NCI-H1417 treated with DMSO at 0.1 percent for 48 hours (cell line): Measurements from ENCODE around the gene MIA2.
"Not testable (repeated sequence)": the region's sequence is repeated elsewhere in the genome, so short reads cannot be mapped to it uniquely, and the experiment has no call there.

Experiments used
- DNase-seq: peaks from one replicate; lab custom pipeline; 2025; lab: John Stamatoyannopoulos, UW

Gene MIA2, protein sequence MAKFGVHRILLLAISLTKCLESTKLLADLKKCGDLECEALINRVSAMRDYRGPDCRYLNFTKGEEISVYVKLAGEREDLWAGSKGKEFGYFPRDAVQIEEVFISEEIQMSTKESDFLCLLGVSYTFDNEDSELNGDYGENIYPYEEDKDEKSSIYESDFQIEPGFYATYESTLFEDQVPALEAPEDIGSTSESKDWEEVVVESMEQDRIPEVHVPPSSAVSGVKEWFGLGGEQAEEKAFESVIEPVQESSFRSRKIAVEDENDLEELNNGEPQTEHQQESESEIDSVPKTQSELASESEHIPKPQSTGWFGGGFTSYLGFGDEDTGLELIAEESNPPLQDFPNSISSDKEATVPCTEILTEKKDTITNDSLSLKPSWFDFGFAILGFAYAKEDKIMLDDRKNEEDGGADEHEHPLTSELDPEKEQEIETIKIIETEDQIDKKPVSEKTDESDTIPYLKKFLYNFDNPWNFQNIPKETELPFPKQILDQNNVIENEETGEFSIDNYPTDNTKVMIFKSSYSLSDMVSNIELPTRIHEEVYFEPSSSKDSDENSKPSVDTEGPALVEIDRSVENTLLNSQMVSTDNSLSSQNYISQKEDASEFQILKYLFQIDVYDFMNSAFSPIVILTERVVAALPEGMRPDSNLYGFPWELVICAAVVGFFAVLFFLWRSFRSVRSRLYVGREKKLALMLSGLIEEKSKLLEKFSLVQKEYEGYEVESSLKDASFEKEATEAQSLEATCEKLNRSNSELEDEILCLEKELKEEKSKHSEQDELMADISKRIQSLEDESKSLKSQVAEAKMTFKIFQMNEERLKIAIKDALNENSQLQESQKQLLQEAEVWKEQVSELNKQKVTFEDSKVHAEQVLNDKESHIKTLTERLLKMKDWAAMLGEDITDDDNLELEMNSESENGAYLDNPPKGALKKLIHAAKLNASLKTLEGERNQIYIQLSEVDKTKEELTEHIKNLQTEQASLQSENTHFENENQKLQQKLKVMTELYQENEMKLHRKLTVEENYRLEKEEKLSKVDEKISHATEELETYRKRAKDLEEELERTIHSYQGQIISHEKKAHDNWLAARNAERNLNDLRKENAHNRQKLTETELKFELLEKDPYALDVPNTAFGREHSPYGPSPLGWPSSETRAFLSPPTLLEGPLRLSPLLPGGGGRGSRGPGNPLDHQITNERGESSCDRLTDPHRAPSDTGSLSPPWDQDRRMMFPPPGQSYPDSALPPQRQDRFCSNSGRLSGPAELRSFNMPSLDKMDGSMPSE (N-terminal part only)

DNA sequence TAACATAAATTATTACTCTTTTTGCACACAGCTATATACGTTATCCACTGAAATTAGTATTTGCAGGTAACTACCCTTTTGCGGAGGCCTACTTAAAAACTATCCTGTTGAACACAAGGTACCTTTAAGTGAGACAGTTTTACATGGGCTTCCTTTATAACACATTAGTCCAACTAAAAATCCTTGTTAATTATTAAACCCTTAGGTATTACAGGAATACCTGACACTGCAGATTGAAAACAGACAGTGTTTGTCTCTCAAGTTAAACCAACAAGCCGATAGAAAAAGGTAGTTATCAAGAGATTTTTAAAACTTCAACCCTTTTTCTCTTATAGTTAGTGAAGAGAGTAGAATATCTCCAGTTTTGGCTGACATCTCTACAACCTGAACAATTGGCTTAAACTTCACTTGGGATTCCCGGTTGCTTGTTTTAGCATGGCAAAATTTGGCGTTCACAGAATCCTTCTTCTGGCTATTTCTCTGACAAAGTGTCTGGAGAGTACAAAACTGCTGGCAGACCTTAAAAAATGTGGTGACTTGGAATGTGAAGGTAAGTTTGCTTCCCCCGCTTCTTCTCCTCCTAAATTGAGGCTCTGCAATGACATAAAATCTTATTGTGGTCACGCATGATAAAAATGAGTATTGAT lies at the start of gene MIA2:
MIA2 (plus strand) TSS at position 236 of the 647 bp plus-strand sequence; CDS start at position 436, 200 bp downstream.
- no peak for DNase-seq

DNA sequence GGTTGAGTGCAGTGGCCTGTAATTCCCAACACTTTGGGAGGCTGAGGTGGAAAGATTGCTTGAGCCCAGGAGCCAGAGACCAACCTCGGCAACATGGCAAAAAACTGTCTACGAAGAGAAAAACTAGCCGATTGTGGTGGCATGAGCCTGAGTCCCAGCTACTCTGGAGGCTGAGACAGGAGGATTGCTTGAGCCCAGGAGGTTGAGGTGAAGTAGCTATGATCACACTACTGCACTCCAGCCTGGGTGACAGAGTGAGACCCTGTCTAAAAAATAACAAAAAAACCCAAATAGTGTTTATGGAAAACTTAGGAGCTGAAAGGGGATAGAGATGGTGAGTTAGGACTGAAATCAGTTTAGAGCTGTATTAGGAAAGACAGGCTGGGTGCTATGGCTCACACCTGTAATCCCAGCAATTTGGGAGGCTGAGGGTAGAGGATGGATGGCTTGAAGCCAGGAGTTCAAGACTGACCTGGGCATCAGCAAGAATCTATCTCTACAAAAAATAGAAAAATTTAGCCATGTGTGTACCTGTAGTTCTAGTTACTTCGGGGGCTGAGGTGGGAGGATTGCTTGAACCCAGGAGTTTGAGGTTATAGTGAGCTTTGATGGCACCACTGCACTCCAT lies 49.0 kb upstream of the MIA2 start:
- no peak for DNase-seq

DNA sequence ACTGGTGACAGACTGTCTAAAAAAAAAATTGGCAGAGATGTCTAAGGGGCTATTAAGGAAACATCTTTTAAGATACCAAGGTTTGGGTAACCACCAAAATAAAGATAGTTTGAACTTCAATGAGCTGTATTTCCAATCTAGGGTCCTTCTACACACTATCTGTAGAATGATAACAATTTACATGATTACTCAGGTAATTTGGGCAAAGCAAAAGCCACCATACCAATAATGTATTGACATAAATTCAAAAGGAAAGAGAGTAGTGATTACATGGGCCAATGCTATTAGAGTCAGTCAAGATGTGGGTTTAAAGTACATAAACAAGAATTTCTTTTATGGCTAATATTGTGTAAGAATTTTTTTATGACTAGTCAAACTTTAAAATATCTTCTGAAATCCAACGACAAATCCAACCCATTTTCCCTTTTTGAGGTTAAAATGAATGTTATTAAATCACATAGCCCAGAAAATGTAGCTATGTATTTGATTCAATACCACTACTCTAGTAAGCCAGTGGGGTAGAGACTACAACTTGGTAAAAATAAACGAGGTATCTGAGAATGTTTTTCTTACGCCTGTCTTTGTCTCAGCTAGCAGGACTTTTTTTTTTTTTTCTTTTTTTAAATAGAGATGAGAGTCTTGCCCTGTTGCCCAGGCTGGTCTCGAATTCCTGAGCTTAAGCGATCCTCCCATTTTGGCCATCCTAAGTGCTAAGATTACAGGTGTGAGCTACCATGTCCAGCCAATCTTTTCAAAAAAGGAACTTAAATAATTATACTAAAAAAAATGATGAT lies 48.3 kb upstream of the MIA2 start:
- no peak for DNase-seq

DNA sequence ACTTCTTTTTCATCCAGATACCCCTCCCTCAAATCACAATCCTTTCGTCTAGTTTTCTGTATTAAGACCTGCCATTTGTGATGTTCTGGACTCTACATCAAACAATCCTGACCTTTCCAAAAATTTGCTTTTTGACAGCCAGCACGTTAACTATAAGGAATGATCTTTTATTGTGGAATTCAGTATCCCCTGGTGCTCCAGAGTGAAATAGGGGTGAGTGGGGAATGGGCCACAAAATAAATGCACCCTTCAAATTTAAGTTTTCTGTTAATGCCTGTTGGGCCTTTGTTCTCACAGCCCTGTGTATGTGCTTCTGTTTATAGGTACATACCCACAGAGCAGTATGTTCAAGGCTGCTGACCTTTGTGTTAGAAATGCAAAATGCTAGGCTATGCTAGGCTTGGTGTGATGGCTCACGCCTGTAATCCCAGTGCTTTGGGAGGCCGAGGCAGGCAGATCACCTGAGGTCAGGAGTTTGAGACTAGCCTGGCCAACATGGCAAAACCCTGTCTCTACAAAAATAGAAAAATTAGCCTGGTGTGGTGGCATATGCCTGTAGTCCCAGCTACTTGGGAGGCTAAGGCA lies 46.7 kb upstream of the MIA2 start:
- DNase-seq = no peak

DNA sequence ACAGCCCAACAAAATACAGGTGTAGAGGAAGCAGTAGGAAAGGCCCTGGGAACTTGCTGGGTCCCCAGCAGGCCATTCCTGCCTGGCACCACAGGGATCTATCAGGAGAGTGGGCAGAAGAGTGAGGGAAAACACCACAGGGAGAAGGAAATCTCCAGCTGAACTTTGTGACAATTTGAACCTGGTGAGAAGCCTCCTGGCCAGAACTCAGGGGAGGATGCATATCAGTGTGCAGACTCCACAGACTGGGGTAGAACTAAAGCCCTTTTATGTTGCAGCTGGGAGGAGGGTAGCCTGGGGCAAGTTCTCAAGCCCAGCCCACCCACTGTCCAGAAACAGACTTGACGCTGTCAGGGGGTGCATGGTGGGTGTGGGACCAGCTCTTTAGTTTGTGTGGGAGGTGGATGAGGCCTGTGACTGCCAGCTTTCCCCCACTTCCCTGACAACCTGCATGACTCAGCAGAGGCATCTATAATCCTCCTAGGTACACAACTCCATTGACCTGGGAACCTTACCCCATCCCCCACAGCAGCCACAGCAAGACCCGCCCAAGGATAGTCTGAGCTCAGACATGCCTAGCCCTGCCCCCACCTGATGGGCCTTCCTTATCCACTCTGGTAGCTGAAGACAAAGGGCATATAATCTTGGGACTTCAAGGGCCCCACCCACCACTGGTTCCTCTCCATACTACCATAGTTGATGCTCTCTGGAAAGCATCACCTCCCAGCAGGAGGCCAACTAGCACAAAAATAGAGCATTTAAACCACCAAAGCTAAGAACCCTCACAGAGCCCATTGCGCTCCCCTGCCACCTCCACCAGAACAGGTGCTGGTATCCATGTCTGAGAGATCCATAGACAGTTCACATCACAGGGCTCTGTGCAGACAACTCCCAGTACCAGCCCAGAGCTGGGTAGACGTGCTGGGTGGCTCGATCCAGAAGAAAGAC lies 29.8 kb upstream of the MIA2 start:
- DNase-seq = no peak

DNA sequence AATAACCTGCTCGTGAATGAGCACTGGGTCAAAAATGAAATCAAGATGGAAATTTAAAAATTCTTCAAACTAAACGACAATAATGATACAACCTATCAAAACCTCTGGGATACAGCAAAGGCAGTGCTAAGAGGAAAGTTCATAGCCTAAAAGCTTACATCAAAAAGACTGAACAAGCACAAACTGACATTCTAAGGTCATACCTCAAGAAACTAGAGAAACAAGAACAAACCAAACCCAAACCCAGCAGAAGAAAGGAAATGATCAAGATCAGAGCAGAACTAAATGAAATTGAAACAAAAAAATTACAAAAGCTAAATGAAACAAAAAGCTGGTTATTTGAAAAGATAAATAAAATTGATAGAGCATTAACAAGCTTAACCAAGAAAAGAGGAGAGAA lies 26.3 kb upstream of the MIA2 start:
- DNase-seq = not testable (repeated sequence)

DNA sequence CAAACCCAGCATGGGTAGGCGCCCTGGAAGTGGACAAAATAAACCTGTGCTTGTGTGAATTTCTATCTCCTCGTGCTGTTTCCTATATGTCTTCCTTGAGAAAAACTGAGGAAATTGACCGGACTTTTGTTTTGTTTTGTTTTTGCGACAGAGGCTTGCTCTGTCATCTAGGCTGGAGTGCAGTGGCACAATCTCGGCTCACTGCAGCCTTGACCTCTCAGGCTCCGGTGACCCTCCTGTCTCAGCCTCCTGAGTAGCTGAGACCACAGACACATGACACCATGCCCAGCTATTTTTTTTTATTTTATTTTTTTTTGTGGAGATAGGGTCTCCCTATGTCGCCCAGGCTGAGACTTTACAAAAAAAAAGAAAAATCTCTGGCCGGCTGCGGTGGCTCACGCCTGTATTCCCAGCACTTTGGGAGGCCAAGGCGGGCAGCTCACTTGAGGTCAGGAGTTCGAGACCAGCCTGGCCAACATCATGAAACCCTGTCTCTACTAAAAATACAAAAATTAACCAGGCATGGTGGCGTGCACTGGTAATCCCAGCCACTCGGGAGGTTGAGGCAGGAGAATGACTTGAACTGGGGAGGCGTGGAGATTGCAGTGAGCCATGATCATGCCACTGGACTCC lies 22.5 kb upstream of the MIA2 start:
- DNase-seq = no peak

DNA sequence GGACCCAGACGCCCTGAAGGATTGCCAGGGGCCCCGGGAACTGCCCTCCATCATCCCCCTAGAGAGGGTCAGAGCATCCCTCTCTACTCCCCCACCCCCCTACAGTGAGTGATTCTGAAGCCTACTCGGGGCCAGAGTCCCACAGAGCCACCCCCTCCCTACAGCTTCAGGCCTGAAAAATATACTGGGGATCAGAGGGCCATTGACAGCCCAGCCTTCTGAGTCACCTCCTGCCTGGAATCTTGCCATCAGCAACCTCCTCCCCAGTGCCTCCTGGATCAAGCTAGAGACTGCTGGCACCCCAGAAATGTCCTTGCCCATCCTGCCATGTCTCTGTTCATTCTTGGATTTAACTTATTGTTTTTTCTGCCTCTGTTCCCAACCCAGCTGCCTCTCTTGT lies 21.7 kb upstream of the MIA2 start:
- no peak for DNase-seq

DNA sequence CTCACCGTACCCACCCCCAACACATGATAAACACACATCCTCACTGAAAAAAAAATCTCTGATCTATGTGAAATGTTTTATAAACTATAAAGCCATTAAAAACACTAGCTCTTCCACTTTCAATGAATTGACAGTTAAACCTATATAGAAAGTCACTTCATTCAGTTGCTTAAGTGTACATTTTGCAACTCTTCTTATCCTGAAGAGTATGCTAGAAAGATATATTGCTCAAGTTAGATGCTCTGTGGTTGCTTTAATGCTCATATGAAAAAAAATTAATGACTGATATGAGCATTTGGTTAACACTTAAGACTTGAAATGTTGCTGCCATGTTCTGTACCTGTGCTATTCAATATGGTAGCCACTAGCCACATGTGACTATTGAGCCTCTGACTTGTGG lies 21.0 kb upstream of the MIA2 start:
- DNase-seq = no peak

DNA sequence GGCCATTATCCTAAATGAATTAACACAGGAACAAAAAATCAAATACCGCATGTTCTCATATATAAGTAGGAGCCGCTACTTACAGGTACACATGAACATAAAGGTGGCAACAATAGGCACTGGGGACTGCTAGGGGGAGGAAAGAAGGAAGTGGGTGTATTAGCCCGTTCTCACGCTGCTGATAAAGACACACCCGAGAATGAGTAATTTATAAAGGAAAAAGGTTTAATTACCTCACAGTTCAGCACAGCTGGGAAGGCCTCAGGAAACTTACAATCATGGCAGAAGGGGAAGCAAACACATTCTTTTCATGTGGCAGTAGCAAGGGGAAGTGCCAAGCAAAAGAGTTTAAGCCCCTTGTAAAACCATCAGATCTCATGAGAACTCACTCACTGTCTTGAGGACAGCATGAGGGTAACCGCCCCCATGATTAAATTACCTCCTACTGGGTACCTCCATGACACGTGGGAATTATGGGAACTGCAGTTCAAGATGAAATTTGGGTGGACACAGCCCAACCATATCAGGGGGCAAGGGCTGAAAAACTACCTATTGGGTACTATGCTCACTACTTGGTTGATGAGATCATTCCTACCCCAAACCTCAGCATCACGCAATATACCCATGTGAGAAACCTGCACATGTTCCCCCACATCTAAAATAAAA lies 16.4 kb upstream of the MIA2 start:
- no peak for DNase-seq

DNA sequence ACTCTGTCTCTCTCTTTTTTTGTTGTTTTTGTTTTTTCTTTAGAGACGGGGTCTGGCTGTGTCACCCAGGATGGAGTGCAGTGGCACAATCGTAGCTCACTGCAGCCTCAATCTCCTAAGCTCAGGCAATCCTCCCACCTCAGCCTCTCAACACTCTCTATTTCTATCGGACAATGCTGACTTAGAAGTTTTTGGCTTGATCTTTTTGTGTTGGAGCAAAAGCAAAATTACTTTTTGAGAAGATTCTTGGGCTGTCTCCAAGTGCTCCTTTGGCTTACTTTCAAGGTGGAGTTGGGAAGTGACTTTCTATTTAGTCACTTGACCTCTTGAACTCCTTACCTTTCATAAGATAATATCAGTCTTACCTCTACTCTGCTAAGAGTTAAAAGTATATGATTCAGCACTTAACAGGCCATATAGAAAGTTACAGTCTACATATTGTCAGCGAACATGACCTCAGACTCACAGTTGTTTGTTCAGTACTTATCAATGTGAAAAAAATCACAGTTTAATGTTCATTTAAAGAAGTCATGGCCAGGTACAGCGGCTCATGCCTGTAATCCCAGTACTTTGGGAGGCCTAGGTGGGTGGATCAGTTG lies 15.4 kb upstream of the MIA2 start:
- DNase-seq = no peak

DNA sequence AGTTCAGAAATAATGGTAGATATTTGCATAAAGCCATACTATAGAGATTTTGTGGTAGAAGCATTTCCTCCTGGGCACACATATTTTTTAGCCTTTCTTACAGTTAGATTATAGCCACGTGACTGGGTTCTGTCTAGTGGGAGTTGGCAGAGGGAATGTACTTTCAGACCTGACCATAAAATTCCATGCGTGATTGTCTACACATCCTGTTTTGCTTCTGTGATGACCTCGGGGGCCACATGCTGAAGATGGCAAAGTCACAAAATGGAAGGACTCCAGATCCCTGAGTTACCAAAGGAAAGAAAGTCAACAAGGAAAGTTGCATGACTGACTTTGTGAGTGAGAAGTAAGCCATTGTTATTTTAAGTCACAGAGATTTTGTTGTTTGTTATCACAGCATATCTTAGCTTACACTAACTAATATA lies 14.6 kb upstream of the MIA2 start:
- no peak for DNase-seq

DNA sequence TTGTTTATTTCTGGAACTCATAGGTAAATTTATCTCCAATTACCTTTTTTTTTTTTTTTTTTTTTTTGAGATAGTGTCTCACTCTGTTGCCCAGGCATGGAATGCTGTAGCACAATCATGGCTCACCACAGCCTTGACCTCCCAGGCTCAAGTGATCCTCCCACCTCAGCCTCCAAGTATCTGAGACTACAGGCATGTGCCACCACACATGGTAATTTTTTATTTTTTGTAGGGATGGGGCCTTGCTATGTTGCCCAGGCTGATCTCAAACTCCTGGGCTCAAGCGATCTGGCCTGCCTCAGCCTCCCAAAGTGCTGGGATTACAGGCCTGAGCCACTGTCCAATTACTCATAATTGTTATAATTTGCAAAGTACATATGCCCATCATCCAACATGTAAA lies 13.2 kb upstream of the MIA2 start:
- not testable (repeated sequence) for DNase-seq

DNA sequence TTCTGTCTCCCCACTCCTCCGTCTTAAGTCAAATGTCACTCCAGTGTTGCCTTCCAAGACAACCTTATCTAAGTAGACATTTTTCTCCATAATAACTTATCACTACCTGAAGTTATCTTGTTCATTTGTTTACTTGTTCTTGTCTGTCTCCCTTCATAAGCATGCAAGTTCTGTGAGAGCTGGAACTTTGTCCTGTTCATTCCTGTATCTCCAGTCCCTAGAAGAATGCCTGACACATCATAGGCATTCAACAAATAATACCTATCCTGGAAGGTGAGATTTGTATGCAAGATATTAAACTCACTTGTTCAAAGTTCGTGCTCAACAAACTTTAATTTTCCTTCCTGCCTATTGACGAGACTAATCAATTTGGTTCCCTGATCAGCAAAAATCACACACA lies 5.7 kb upstream of the MIA2 start:
- no peak for DNase-seq

DNA sequence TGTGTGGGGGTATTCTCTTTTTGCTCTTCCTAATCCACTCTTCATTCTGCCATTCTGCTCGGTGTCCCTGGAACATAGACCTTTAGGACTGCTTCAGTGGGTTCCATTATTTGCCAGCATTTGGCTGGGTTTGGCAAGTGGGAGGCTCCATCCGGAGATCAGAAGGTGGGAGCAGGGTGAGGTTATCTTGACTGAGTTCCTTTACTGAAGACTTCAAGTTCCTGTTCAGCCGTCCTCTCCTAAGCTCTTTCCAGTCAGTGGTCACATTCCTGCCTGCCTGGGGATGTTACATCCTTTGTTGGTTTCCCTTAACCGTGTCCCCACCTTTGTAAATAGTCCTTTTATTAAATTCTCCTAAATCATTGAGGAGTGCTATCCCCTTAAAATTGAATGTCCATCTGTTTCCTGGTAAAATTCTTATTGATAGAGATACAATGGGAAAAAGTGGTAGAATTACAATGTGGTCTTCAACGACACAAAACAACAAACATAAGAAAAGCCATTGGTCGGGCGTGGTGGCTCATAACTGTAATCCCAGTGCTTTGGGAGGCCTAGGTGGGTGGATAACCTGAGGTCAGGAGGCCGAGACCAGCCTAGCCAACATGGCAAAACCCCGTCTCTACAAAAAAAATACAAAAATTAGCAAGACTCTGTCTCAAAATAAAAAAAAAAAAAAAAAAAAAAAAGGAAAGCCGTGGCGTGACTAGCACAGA lies 5.0 kb upstream of the MIA2 start:
- DNase-seq = no peak

DNA sequence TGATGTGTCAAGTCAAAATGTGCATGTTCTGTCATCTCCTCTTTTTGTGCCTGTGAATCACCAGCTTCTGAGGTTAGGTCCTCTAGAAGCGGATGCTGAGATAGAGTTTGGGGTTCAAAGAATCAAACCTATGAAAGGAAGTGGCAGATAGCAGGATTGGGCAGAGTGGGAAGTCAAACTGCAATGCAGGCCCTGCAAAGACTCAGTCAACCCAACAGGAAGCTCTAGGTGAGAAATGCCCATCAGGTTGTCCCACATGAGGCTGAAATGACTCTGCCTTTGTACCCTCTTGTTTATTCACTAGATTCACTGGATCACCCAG lies 4.5 kb upstream of the MIA2 start:
- DNase-seq = no peak

DNA sequence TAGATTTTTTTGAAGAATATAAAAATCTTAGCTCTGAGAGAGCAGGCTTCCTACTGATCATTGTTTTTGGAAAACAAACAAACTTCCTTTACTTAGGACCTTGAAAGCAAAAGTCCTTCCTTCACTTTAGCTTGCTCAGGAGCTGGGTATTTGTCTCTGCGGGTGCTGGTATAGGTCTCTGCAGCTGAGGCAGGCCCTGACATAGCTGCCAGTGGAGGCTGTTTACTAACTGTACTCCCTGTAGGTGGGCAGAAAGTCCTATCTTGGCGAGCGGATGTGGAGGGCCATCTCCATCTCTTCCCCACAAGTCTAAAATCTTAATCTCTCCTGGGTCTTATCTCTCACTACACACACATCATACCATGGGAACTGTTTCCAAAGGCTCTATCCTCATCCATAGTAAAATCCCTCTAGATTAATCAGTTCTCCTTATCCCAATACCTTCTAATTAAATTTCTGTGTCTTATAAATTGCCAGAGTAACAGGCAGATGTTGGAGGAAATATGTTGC lies 4.1 kb upstream of the MIA2 start:
- no peak for DNase-seq
